Activated naive CD4-positive, alpha-beta T cell treated with anti-CD3 and anti-CD28 coated beads, Interleukin-2, amount 50 U/mL, for 24 hours (primary cell): ENCODE data around the gene APOC1.

ENCODE experiments used
- H3K27ac Mint-ChIP-seq: one replicate; pipeline ENCODE4 v1.8.0; 2021; ENCODE audit warnings: mild to moderate bottlenecking, mixed read lengths
- H3K27me3 Mint-ChIP-seq: one replicate; pipeline ENCODE4 v1.8.0; 2021; ENCODE audit warnings: mixed read lengths
- H3K36me3 Mint-ChIP-seq: one replicate; pipeline ENCODE4 v1.8.0; 2021; ENCODE audit warnings: mixed read lengths
- H3K4me1 Mint-ChIP-seq: one replicate; pipeline ENCODE4 v1.8.0; 2021; ENCODE audit warnings: mixed read lengths
- H3K4me3 Mint-ChIP-seq: one replicate; pipeline ENCODE4 v1.8.0; 2021; ENCODE audit warnings: mild to moderate bottlenecking, mixed read lengths
- H3K9me3 Mint-ChIP-seq: one replicate; pipeline ENCODE4 v1.8.0; 2021; ENCODE audit warnings: mixed read lengths

The APOC1 gene

GRCh38 chr19:44927746-44928145 lies 13.3 kb downstream of the APOC1 start:
- Mint-ChIP-seq H3K4me1 (peaks cover 3% of the 10 kb centered on the region), H3K27ac (no peak overlapping the region), H3K36me3 (no peaks in the 10 kb centered on the region), H3K27me3 (peaks cover 10% of the 10 kb centered on the region), H3K9me3 (no peaks in the 10 kb centered on the region), H3K4me3 (no peak overlapping the region)

GRCh38 chr19:44930088-44930487 lies 15.7 kb downstream of the APOC1 start:
- Mint-ChIP-seq H3K4me3 (no peak overlapping the region), H3K27ac (no peak overlapping the region), H3K36me3 (no peaks in the 10 kb centered on the region), H3K4me1 (peaks cover 3% of the 10 kb centered on the region), H3K9me3 (no peaks in the 10 kb centered on the region), H3K27me3 (peaks cover 10% of the 10 kb centered on the region)

GRCh38 chr19:44931541-44931940 lies 17.1 kb downstream of the APOC1 start:
- Mint-ChIP-seq H3K4me3 (no peak overlapping the region), H3K27me3 (peaks cover 3% of the 10 kb centered on the region), H3K4me1 (peaks cover 3% of the 10 kb centered on the region), H3K27ac (no peak overlapping the region), H3K36me3 (no peaks in the 10 kb centered on the region), H3K9me3 (no peaks in the 10 kb centered on the region)

- Mint-ChIP-seq H3K27ac (no peak overlapping the region), H3K9me3 (no peaks in the 10 kb centered on the region), H3K27me3 (no peaks in the 10 kb centered on the region), H3K36me3 (no peaks in the 10 kb centered on the region), H3K4me1 (no peaks in the 10 kb centered on the region), H3K4me3 (no peak overlapping the region)
These were observed 25.3 kb downstream of the APOC1 start for GRCh38 chr19:44939668-44940067.

GRCh38 chr19:44942067-44942571 lies 27.7 kb downstream of the APOC1 start, which contains the start of gene APOC4:
APOC4 (plus strand) TSS chr19:44942237; CDS start chr19:44942278, 41 bp downstream.
- H3K27me3 Mint-ChIP-seq, result no peaks in the 10 kb centered on the region
- no peak within 1 kb of the TSS for H3K27ac Mint-ChIP-seq
- H3K4me1 Mint-ChIP-seq, result no peaks in the 10 kb centered on the region
- H3K36me3 Mint-ChIP-seq, result no peaks in the 10 kb centered on the region
- no peak within 1 kb of the TSS for H3K4me3 Mint-ChIP-seq
- H3K9me3 Mint-ChIP-seq, result no peaks in the 10 kb centered on the region

- Mint-ChIP-seq H3K4me3 (no peak overlapping the region), H3K27ac (no peak overlapping the region)
These were observed 29.4 kb downstream of the APOC1 start for GRCh38 chr19:44943801-44944249.

GRCh38 chr19:44947041-44947581 lies 32.7 kb downstream of the APOC1 start:
- no peaks in the 10 kb centered on the region for H3K9me3 Mint-ChIP-seq
- peaks cover 4% of the 10 kb centered on the region for H3K4me1 Mint-ChIP-seq
- H3K4me3 Mint-ChIP-seq, result no peak overlapping the region
- H3K27me3 Mint-ChIP-seq, result no peaks in the 10 kb centered on the region
- no peak overlapping the region for H3K27ac Mint-ChIP-seq
- H3K36me3 Mint-ChIP-seq, result no peaks in the 10 kb centered on the region

More at GRCh38 chr19:44943801-44944249, 29.4 kb downstream of the APOC1 start:
- no peaks in the 10 kb centered on the region for H3K9me3 Mint-ChIP-seq
- H3K4me1 Mint-ChIP-seq, result no peaks in the 10 kb centered on the region
- no peaks in the 10 kb centered on the region for H3K36me3 Mint-ChIP-seq
- H3K27me3 Mint-ChIP-seq, result no peaks in the 10 kb centered on the region

GRCh38 chr19:44948237-44948636 lies 33.8 kb downstream of the APOC1 start:
- Mint-ChIP-seq H3K27me3 (no peaks in the 10 kb centered on the region), H3K4me1 (peaks cover 4% of the 10 kb centered on the region), H3K4me3 (no peak overlapping the region), H3K9me3 (no peaks in the 10 kb centered on the region), H3K27ac (no peak overlapping the region), H3K36me3 (no peaks in the 10 kb centered on the region)

GRCh38 chr19:44948763-44949374 lies 34.5 kb downstream of the APOC1 start:
- H3K36me3 Mint-ChIP-seq, result no peaks in the 10 kb centered on the region
- H3K27me3 Mint-ChIP-seq, result no peaks in the 10 kb centered on the region

GRCh38 chr19:44949550-44949949 lies 35.1 kb downstream of the APOC1 start:
- no peaks in the 10 kb centered on the region for H3K27me3 Mint-ChIP-seq
- peaks cover 8% of the 10 kb centered on the region for H3K4me1 Mint-ChIP-seq
- H3K36me3 Mint-ChIP-seq, result no peaks in the 10 kb centered on the region
- H3K9me3 Mint-ChIP-seq, result no peaks in the 10 kb centered on the region
- no peak overlapping the region for H3K4me3 Mint-ChIP-seq
- no peak overlapping the region for H3K27ac Mint-ChIP-seq

More at GRCh38 chr19:44948763-44949374, 34.5 kb downstream of the APOC1 start:
- Mint-ChIP-seq H3K27ac (no peak overlapping the region), H3K4me1 (peaks cover 8% of the 10 kb centered on the region), H3K9me3 (no peaks in the 10 kb centered on the region), H3K4me3 (no peak overlapping the region)

- Mint-ChIP-seq H3K4me3 (no peak overlapping the region), H3K36me3 (no peaks in the 10 kb centered on the region), H3K4me1 (peaks cover 16% of the 10 kb centered on the region), H3K9me3 (no peaks in the 10 kb centered on the region), H3K27me3 (no peaks in the 10 kb centered on the region), H3K27ac (no peak overlapping the region)
These were observed 37.1 kb downstream of the APOC1 start for GRCh38 chr19:44951179-44952159.

- Mint-ChIP-seq H3K9me3 (no peaks in the 10 kb centered on the region), H3K4me3 (peak overlapping the region; percentile 97), H3K4me1 (peaks cover 32% of the 10 kb centered on the region), H3K27me3 (no peaks in the 10 kb centered on the region), H3K36me3 (no peaks in the 10 kb centered on the region), H3K27ac (peak overlapping the region; percentile 94)
These were observed 39.9 kb downstream of the APOC1 start for GRCh38 chr19:44954278-44954648.

GRCh38 chr19:44954649-44955504 lies 40.5 kb downstream of the APOC1 start, which contains the start of gene CLPTM1:
CLPTM1 (plus strand) TSS chr19:44955380; CDS start chr19:44955396, 16 bp downstream.
- no peaks in the 10 kb centered on the region for H3K36me3 Mint-ChIP-seq
- H3K27ac Mint-ChIP-seq, result peak within 1 kb of the TSS; percentile 94
- H3K4me3 Mint-ChIP-seq, result peak within 1 kb of the TSS; percentile 97
- H3K9me3 Mint-ChIP-seq, result no peaks in the 10 kb centered on the region
- H3K27me3 Mint-ChIP-seq, result no peaks in the 10 kb centered on the region
- H3K4me1 Mint-ChIP-seq, result peaks cover 39% of the 10 kb centered on the region

- Mint-ChIP-seq H3K9me3 (no peaks in the 10 kb centered on the region), H3K4me3 (peak overlapping the region; percentile 97), H3K27me3 (no peaks in the 10 kb centered on the region), H3K27ac (peak overlapping the region; percentile 63), H3K36me3 (peaks cover 2% of the 10 kb centered on the region), H3K4me1 (peaks cover 46% of the 10 kb centered on the region)
These were observed 41.4 kb downstream of the APOC1 start for GRCh38 chr19:44955505-44956439.
